ENCODE data around the gene SPATA2.

- TF ChIP-seq CTCF (IDR thresholded peaks at IDR 0.05) = no peak
- TF ChIP-seq POLR2A (IDR thresholded peaks at IDR 0.05; ENCODE audit: low read depth) = no peak
- TF ChIP-seq EP300 (IDR thresholded peaks at IDR 0.05) = no peak
- no peak for TF ChIP-seq POLR2AphosphoS5 (IDR thresholded peaks at IDR 0.05)
Observed at GRCh38 chr20:49896204-49896603, 19.1 kb downstream of the SPATA2 start.
